Fibroblast of skin of right quadriceps (primary cell): Measurements from ENCODE around the gene STK10.
A peak's percentile ranks its signal among the peaks of the same experiment; 100 is the strongest.

ENCODE experiments used
- DNase-seq: peaks from one replicate; pipeline ENCODE4 v3.0.0-alpha.2; 2013

STK10 gene

GRCh38 chr5:172140866-172141265 is 47.2 kb downstream of the STK10 start:
- no peak for DNase-seq

GRCh38 chr5:172140120-172140519 is 47.9 kb downstream of the STK10 start:
- no peak for DNase-seq

- DNase-seq, result no peak
Observed at GRCh38 chr5:172137046-172137445, 51.0 kb downstream of the STK10 start.

- peak; percentile 98 for DNase-seq
Observed at GRCh38 chr5:172133359-172134029, 54.5 kb downstream of the STK10 start.

- no peak for DNase-seq
Observed at GRCh38 chr5:172131690-172132089, 56.3 kb downstream of the STK10 start.

GRCh38 chr5:172129256-172129910 is 58.6 kb downstream of the STK10 start:
- DNase-seq, result no peak

GRCh38 chr5:172127581-172127980 is 60.4 kb downstream of the STK10 start:
- no peak for DNase-seq

- DNase-seq, result peak; percentile 84
Observed at GRCh38 chr5:172123269-172123692, 64.7 kb downstream of the STK10 start.

- no peak for DNase-seq
Observed at GRCh38 chr5:172119921-172120688, 67.9 kb downstream of the STK10 start.

- no peak for DNase-seq
Observed at GRCh38 chr5:172118891-172119290, 69.1 kb downstream of the STK10 start.

- DNase-seq, result no peak
Observed at GRCh38 chr5:172117977-172118701, 69.9 kb downstream of the STK10 start.

- DNase-seq, result no peak
Observed at GRCh38 chr5:172115541-172115982, 72.5 kb downstream of the STK10 start.

GRCh38 chr5:172114875-172115422 is 73.1 kb downstream of the STK10 start:
- no peak for DNase-seq

- peak; percentile 70 for DNase-seq
Observed at GRCh38 chr5:172113036-172113435, 75.0 kb downstream of the STK10 start.

GRCh38 chr5:172111852-172112225 is 76.2 kb downstream of the STK10 start:
- peak; percentile 89 for DNase-seq

GRCh38 chr5:172110921-172111851 is 76.8 kb downstream of the STK10 start:
- DNase-seq, result peak; percentile 81

- no peak for DNase-seq
Observed at GRCh38 chr5:172110260-172110815, 77.7 kb downstream of the STK10 start.

GRCh38 chr5:172109749-172110148 is 78.3 kb downstream of the STK10 start:
- no peak for DNase-seq

GRCh38 chr5:172107571-172107970 is 80.5 kb downstream of the STK10 start:
- DNase-seq, result peak; percentile 90

GRCh38 chr5:172106511-172107356 is 81.3 kb downstream of the STK10 start:
- peak; percentile 31 for DNase-seq
